Hepatocyte (in vitro differentiated cells): ENCODE data around the gene EID3.
"Not testable (repeated sequence)": the region's sequence is repeated elsewhere in the genome, so short reads cannot be mapped to it uniquely, and the experiment has no call there.

Source experiments
- EZH2 ChIP-seq: fragments of 200-600 bp; sonication (generic); IDR thresholded peaks from 2 replicates; pipeline ENCODE4 v1.6.1; 2016; ENCODE audit warnings: antibody characterized with exemption, mild to moderate bottlenecking, borderline replicate concordance
- TF ChIP-seq, protein P1 (sequence below): fragments of 200-600 bp; sonication (generic); IDR thresholded peaks from 2 replicates; pipeline ENCODE4 v1.5.1; 2016; ENCODE audit warnings: antibody characterized with exemption, mild to moderate bottlenecking; ENCODE audit not compliant: poor library complexity

DNA sequence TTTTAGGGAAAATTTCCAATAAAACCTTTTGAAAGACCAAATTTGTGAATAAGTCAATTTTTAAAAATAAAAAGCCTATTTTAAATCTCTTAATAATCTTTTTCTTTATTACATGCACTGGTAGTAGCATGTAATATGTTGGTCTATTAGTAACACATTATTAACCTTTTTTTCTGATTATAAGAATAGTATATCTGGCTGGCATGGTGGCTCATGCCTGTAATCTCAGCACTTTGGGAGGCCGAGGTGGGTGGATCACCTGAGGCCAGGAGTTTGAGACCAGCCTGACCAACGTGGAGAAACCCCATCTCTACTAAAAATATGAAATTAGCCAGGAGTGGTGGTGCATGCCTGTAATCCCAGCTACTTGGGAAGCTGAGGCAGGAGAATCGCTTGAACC lies 28.7 kb downstream of the EID3 start:
- TF ChIP-seq, protein P1, sequence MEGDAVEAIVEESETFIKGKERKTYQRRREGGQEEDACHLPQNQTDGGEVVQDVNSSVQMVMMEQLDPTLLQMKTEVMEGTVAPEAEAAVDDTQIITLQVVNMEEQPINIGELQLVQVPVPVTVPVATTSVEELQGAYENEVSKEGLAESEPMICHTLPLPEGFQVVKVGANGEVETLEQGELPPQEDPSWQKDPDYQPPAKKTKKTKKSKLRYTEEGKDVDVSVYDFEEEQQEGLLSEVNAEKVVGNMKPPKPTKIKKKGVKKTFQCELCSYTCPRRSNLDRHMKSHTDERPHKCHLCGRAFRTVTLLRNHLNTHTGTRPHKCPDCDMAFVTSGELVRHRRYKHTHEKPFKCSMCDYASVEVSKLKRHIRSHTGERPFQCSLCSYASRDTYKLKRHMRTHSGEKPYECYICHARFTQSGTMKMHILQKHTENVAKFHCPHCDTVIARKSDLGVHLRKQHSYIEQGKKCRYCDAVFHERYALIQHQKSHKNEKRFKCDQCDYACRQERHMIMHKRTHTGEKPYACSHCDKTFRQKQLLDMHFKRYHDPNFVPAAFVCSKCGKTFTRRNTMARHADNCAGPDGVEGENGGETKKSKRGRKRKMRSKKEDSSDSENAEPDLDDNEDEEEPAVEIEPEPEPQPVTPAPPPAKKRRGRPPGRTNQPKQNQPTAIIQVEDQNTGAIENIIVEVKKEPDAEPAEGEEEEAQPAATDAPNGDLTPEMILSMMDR = not testable (repeated sequence)
- TF ChIP-seq EZH2 = not testable (repeated sequence)
